GM18868 (cell line): Measurements from ENCODE around the gene DNAJA2.
"Not testable (repeated sequence)": the region's sequence is repeated elsewhere in the genome, so short reads cannot be mapped to it uniquely, and the experiment has no call there.

Source experiments
- ATAC-seq: cut with Tn5 transposase; IDR thresholded peaks from one replicate; pipeline ENCODE4 v1.9.1; 2021; ENCODE audit warnings: mild to moderate bottlenecking, moderate library complexity; ENCODE audit not compliant: unreplicated experiment

Gene DNAJA2

GRCh38 chr16:46975908-46976470 is 2.5 kb upstream of the DNAJA2 start:
- ATAC-seq: no peak

- ATAC-seq: no peak
Observed at GRCh38 chr16:46975165-46975564, 1.7 kb upstream of the DNAJA2 start.

DNA sequence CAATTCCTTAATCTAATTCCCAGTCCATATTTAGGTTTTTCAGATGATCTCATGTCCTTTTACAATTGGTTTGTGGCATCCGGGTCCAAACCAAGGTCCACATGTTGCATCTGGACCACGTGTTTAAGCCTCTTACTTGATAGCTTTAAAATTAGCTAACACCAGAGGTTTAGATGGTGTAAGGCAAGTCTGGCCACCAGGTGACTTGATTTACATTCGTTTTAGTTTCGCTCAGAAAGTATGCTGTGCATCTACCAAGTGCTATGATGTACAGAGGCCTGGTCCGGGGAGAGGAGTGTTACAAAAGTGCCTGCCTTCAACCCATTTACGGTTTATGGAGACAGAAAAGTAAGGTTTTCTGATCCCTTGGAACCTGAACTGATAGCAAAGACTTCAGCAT is 878 bp upstream of the DNAJA2 start:
- ATAC-seq: no peak

DNA sequence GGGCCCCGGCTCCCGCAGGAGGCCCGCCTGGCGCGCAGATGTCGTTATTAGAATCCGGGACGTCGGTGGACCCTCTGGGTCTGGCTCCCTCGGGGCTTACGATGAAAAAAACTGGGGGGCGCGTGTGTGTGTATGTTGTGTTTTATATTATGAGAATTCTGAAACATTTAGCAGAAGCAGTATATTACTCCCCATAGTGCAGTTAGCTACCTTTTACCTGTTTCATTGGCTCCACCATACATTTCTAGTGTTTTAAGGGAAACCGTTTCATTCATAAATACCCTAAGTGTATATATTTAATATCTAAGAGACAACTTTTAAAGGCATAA is 486 bp upstream of the DNAJA2 start:
- no peak for ATAC-seq

DNA sequence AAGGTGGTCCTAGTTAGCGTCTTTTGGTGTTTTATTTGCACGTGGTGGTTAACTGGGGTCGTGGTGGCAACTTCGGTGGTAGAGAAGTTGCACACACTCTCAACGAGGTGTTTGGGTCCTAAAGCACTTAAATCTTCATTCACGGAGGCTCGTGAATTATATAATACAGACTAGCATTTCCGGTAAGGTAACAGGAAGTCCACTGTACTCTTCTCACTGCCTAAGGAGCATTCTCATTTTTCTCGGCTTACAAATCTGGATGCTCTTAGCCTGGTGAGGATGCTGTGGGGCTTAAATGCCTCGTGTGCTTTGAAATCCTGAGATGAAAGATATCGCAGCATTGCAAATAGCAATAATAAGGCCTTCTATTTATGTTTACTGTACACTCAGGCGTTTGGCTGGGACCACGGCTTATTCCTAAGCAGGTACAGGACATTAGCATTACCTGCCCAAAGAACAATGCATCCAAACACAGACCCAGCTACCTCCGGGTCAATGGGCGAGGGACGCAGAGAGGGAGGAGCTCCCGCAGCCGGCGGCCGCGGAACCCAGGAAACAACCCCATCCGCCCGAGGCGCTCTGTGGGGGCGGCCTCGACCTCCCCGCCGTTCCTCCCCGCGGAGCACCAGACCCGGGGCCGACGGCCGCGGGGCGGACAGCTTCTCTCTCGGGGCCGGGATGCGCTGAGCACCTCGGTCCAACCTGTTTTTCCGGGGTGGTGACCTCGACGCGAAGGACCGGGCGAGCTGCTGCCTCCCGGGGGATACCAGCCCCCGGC is 856 bp downstream of the DNAJA2 start:
- peak; percentile 54 for ATAC-seq

- no peak for ATAC-seq
Observed at GRCh38 chr16:46971271-46971670, 2.2 kb downstream of the DNAJA2 start.

DNA sequence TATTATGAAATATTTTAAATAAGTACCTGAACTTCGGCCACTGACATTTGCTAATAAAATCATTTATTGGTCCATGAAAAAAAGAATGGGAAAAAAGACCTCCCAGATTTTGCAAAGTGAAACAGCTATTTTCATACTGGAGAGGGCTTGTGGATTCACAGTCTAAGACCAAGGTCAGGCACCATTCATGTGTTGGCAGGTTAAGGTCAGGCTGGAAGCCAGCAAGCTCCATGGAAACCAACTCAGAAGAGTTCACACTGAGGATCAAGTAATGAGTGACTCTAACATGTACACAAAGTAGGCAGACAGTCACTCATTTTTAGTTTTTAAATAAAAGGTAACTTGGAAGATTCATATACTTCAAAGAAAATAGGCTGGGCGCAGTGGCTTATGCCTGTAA is 3.4 kb downstream of the DNAJA2 start:
- no peak for ATAC-seq

DNA sequence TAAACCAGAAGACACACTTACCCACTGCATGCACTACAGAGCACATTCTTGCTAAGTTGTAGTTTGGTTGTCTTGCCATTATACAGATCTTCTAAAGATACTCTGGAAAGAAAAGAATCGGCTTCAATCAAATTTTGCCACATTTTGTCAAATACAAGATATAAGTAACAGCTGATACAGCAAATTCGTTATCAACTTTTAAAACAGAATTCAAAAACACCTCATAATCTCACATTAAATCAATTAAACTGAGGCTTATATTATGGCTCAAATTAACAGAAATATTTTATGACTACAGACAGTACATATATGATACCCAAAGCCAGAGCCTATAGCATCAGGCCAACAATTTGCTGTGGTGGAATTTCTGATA is 5.4 kb downstream of the DNAJA2 start:
- ATAC-seq: no peak

GRCh38 chr16:46962629-46963028 is 10.8 kb downstream of the DNAJA2 start:
- ATAC-seq: no peak

GRCh38 chr16:46961373-46962353 is 11.8 kb downstream of the DNAJA2 start:
- peak; percentile 91 for ATAC-seq

DNA sequence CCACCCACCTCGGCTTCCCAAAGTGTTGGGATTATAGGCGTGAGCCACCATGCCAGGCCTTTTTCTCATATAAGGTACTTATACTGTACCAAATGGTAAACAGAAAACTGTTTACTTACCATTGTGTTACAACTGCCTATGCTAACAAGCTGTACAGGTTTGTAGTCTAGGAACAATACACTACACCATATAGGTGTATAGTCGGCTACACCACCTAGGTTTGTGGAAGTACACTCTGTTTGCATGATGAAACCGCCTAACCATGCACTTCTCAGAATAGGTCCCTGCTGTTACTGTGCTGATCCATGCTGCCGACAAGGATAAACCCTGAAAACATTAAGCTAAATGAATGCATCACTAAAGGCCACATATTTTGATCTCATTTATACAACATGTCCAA is 18.9 kb downstream of the DNAJA2 start:
- ATAC-seq: no peak

- ATAC-seq: no peak
Observed at GRCh38 chr16:46950009-46950408, 23.5 kb downstream of the DNAJA2 start.

DNA sequence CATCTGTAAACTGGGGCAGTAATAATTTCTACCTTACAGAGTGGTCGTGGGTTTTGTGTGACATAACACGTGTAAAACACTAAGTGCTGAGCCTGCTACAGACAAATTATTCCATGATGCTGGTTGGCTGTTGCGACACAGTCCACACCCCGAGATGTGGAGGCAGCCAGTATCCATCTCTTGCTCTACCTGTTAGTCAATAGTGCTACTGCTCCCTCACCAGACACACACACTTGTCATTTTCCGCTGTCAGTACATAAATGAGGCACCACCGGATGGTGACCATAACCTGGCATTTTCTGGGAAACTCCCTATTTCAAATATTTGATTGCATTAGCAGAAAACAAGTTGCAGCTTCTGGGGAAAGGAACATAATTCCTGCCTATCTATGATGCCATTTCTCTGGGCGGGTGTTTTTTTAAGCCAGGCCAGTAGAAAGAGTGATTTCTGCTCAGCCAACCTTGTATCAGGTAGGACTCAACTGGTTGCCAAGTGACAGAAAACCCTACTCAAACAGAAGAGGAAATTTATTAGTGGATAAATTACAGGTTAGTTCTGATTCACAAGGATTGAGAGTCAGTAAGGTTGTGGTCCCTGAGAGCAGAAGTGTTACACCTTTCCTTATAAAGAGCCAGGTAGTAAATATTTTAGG is 24.1 kb downstream of the DNAJA2 start:
- ATAC-seq: peak; percentile 76

DNA sequence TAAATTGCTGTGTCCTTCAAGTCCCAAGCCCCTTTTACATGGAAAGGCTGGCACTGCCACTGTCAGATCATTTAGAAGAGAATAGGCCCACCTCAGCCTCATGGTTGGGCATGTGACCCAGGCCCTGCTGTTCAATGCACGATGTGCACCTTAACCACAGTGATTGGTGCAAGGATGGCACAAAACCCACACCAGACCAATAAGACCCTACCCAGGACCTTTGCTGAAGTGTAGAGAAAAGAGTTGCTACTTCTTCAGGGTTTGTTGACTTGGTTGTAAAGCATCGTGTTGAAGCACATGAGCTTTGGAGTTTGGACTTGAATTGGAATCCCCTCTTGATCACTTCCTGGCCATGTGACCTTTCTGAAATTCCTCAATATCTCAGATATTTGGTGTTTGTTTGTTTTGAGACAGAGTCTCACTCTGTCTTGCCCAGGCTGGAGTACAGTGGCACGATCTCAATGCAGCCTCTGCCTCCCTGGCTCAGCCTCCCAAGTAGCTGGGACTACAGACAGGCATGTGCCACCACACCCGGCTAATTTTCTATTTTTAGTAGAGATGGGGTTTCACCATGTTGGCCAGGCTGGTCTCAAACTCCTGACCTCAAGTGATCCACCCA is 24.8 kb downstream of the DNAJA2 start:
- no peak for ATAC-seq

DNA sequence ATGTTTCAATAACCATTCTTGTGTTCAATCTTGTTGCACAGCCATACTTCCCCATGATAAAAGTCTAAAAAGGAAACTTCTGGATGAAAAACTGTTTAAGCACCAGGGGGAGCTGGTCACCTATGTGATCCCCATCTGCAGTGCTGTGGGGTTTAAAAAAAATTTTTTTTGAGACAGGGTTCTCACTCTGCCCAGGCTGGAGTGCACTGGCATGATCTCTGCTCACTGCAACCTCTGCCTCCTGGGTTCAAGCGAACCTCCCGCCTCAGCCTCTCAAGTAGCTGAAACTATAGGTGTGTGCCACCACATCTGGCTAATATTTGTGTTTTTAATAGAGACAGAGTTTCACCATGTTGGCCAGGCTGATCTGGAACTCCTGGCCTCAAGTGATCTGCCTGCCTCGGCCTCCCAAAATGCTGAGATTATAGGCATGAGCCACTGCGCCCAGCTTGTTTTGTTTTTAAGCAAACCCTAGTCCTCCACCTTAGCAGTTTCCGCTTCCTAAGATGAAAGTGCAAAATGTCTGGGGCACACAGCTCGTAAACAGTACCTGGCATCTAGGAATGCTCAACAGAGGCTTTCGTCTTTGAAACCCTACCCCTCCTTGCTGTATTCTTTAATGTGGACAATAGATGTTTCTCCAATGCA is 25.4 kb downstream of the DNAJA2 start:
- peak; percentile 71 for ATAC-seq

DNA sequence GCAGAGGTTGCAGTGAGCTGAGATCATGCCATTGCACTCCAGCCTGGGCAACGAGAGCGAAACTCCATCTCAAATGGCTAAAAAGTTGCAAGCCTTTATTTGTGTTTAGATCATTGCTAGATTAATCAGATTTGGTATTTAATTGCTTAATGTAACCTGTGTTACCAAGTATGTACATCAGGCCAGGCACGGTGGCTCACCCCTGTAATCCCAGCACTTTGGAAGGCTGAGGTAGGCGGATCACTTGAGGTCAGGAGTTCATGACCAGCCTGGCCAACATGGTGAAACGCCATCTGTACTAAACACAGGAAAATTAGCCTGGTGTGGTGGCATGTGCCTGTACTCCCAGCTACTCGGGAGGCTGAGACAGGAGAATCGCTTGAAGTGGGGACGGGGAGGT is 28.8 kb downstream of the DNAJA2 start:
- not testable (repeated sequence) for ATAC-seq

DNA sequence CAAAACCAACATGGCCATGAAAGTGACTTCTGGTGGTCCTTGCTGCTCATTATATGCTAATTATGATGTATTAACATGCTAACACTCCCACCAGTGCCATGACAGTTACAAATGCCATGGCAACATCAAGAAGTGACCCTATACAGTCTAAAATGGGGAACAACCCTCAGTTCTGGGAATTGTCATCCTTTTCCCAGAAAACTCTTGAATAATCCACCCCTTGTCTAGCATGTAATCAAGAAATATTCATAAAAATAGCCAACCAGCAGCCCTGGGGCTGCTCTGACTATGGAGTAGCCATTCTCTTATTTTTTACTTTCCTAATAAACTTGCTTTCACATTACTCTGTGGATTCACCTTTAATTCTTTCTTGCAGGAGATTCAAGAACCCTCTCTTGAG is 35.9 kb downstream of the DNAJA2 start:
- no peak for ATAC-seq

DNA sequence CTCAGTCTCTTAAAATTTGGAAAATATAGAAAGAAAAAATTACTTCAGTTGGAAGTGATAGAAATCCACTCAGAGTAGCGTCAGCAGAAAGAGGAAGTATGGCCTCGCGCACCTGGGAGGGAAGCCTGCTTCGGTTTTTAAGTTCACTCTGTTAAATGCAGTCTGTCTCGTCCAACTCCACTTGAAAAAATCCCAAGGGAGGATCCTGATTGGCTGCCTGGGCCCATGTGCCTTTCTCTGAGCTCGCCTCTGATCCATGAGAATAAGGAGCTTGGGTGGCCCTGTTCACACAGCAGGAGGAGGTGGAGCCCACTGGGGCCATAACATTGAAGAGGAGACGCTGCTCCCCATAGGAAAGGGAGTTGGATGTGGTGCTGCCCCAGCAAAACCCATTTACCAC is 40.7 kb downstream of the DNAJA2 start:
- peak; percentile 75 for ATAC-seq

GRCh38 chr16:46930861-46931260 is 42.6 kb downstream of the DNAJA2 start:
- no peak for ATAC-seq
